Transverse colon (tissue), 4 donors: ENCODE results near the gene KCNIP3. TPM values are rescaled to one million over a fixed set of nuclear protein-coding genes. Genes with fewer than 3 reads are reported as not detected.

ENCODE experiments used
- DNase-seq: peaks from one replicate; pipeline ENCODE4 v3.0.0-alpha.2; 2019
- H3K27ac ChIP-seq, 4 donors: fragments of 200-600 bp; sonication (generic); 2 replicates each; pipeline ENCODE4 v1.5.1; 2016 to 2018; ENCODE audit warnings: inconsistent platforms in 4 of 4
- H3K27me3 ChIP-seq: fragments of 200-600 bp; sonication (generic); 2 replicates; pipeline ENCODE4 v1.5.1; 2017; ENCODE audit warnings: inconsistent platforms
- H3K36me3 ChIP-seq, 4 donors: fragments of 200-600 bp; sonication (generic); 2 replicates each; pipeline ENCODE4 v1.5.1; 2017 to 2019; ENCODE audit warnings: inconsistent platforms in 4 of 4
- H3K4me1 ChIP-seq, 4 donors: fragments of 200-600 bp; sonication (generic); 2 replicates each; pipeline ENCODE4 v1.5.1; 2017 to 2020; ENCODE audit warnings: inconsistent platforms in 4 of 4
- H3K4me3 ChIP-seq, 4 donors: fragments of 200-600 bp; sonication (generic); 1 replicate in 1 of 4; 2 replicates in 3 of 4; pipeline versions ENCODE4 v1.5.1 to v1.6.1; 2017 to 2019; ENCODE audit warnings: inconsistent platforms in 4 of 4
- H3K9me3 ChIP-seq, 2 donors: fragments of 200-600 bp; sonication (generic); 2 replicates each; pipeline ENCODE4 v1.5.1; 2017 to 2019; ENCODE audit warnings: inconsistent platforms in 2 of 2
- CTCF ChIP-seq, 5 experiments: fragments of 200-600 bp in 3 of 5; fragments of 450-650 bp in 2 of 5; sonication (generic) in 3 of 5; IDR thresholded peaks; 1 replicate in 2 of 5; 2 replicates in 3 of 5; pipeline ENCODE4 v1.5.1; 2016 to 2017; ENCODE audit warnings: antibody characterized with exemption in 5 of 5, inconsistent platforms in 3 of 5, mild to moderate bottlenecking in 2 of 5, moderate library complexity in 1 of 5
- EP300 ChIP-seq: sonication (generic); formaldehyde crosslinking; IDR thresholded peaks from one replicate; pipeline ENCODE4 v1.6.1; 2017; ENCODE audit warnings: antibody characterized with exemption, low read depth
- POLR2A ChIP-seq: fragments of 450-650 bp; IDR thresholded peaks from one replicate; pipeline ENCODE4 v1.6.1; 2016; ENCODE audit warnings: antibody characterized with exemption, mild to moderate bottlenecking, moderate library complexity
- POLR2AphosphoS5 ChIP-seq, 3 donors: sonication (generic); formaldehyde crosslinking; IDR thresholded peaks; one replicate each; pipeline ENCODE4 v1.6.1; 2016; ENCODE audit warnings: antibody characterized with exemption in 3 of 3
- WGBS, 2 donors: methylation state at CpG; one replicate each; pipeline ENCODE4 v1.1.5; 2018; ENCODE audit warnings: low coverage in 1 of 2; 5-methylcytosine and 5-hydroxymethylcytosine counted together
- in situ Hi-C, 4 donors: fragments of 200-750 bp; cut with MboI; loops; one replicate each; pipeline versions ENCODE4 v1.15.0 to v1.15.1; 2017; ENCODE audit warnings: low sequenced_read_pairs in 3 of 4, low pct_ligation_motif_present in 1 of 4, low pct_unique_long_range_greater_than_20kb in 1 of 4
- intact Hi-C: fragments of 100-400 bp; cut with DNase I; formaldehyde crosslinking; loops from one replicate; pipeline ENCODE4 v1.15.1; 2023; ENCODE audit warnings: low total_unique reads
- total RNA-seq, 4 donors: library from RNA; depleted of rRNA; stranded (reverse); fragments of >200 nt; gene quantifications; one replicate each; pipeline ENCODE4 v1.1.0, GENCODE V29; 2016

The KCNIP3 gene
- total RNA-seq, 4 donors from 2014 or later: 1.8 to 4.0 (median 2.2) TPM

- TF ChIP-seq POLR2AphosphoS5 (IDR thresholded peaks at IDR 0.05): peak in 2 of 3 donors; percentile 47 to 67
- TF ChIP-seq CTCF (IDR thresholded peaks at IDR 0.05): peak in 2 of 5 experiments; percentile 14 to 29
- no peak for TF ChIP-seq POLR2A
- peak; percentile 66 for TF ChIP-seq EP300
- in situ Hi-C loops (no loop called here), intact Hi-C loops (no loop called here)
- peak; percentile 83 for DNase-seq
- Histone ChIP-seq H3K4me3 (no peak overlapping the region), H3K36me3 (no peaks in the 10 kb centered on the region), H3K9me3 (no peaks in the 10 kb centered on the region), H3K4me1 (peaks cover 12 to 24% (median 23%) of the 10 kb centered on the region in 4 donors), H3K27me3 (no peaks in the 10 kb centered on the region), H3K27ac (peak overlapping the region; percentile 23 to 82 (median 62))
- 28 to 64% methylated on average over 4 to 12 of the region's 12 CpGs for WGBS, 2 donors
Observed at GRCh38 chr2:95384854-95385569, 87.9 kb downstream of the KCNIP3 start.

GRCh38 chr2:95385570-95385984, 88.4 kb downstream of the KCNIP3 start:
- WGBS, 2 donors: 85 to 100% methylated on average over 4 to 12 of the region's 12 CpGs
- no peaks in the 10 kb centered on the region for H3K9me3 ChIP-seq
- intact Hi-C loops (no loop called here), in situ Hi-C loops (no loop called here)
- no peak overlapping the region for H3K4me3 ChIP-seq
- TF ChIP-seq POLR2A: no peak
- no peak for TF ChIP-seq CTCF (IDR thresholded peaks at IDR 0.05)
- no peak for TF ChIP-seq POLR2AphosphoS5 (IDR thresholded peaks at IDR 0.05)
- TF ChIP-seq EP300: no peak
- DNase-seq: no peak
- no peaks in the 10 kb centered on the region for H3K27me3 ChIP-seq
- peaks cover 12 to 29% (median 26%) of the 10 kb centered on the region in 4 donors for H3K4me1 ChIP-seq
- peak overlapping the region in 2 of 4 donors; percentile 80 to 82 for H3K27ac ChIP-seq
- no peaks in the 10 kb centered on the region for H3K36me3 ChIP-seq

GRCh38 chr2:95386031-95386430, 88.9 kb downstream of the KCNIP3 start:
- H3K9me3 ChIP-seq: no peaks in the 10 kb centered on the region
- no peak for TF ChIP-seq CTCF (IDR thresholded peaks at IDR 0.05)
- TF ChIP-seq POLR2A: no peak
- TF ChIP-seq POLR2AphosphoS5 (IDR thresholded peaks at IDR 0.05): no peak
- no peak for TF ChIP-seq EP300
- intact Hi-C loops: no loop called here
- in situ Hi-C loops: no loop called here
- H3K27ac ChIP-seq: no peak overlapping the region
- no peaks in the 10 kb centered on the region for H3K36me3 ChIP-seq
- WGBS, 2 donors: 83% methylated on average over 6 of the region's 6 CpGs; no CpG with 5 or more reads in 1 of the 2 donors
- H3K4me3 ChIP-seq: no peak overlapping the region
- H3K27me3 ChIP-seq: no peaks in the 10 kb centered on the region
- DNase-seq: no peak
- H3K4me1 ChIP-seq: peaks cover 12 to 34% (median 28%) of the 10 kb centered on the region in 4 donors

- 73 to 93% methylated on average over 6 to 7 of the region's 7 CpGs for WGBS, 2 donors
- Histone ChIP-seq H3K27me3 (no peaks in the 10 kb centered on the region), H3K27ac (no peak overlapping the region), H3K36me3 (no peaks in the 10 kb centered on the region), H3K9me3 (no peaks in the 10 kb centered on the region), H3K4me1 (peaks cover 12 to 41% (median 29%) of the 10 kb centered on the region in 4 donors), H3K4me3 (no peak overlapping the region)
- no peak for DNase-seq
- intact Hi-C loops (no loop called here), in situ Hi-C loops (no loop called here)
- TF ChIP-seq EP300 (no peak), POLR2AphosphoS5 (IDR thresholded peaks at IDR 0.05) (no peak), POLR2A (no peak), CTCF (IDR thresholded peaks at IDR 0.05) (no peak)
Observed at GRCh38 chr2:95387358-95387757, 90.2 kb downstream of the KCNIP3 start.
